Right ventricle myocardium inferior (tissue), 1 donor: ENCODE results near the gene ZNF823. TPM values are rescaled to one million over a fixed set of nuclear protein-coding genes. Genes with fewer than 3 reads are reported as not detected.
"Not testable (repeated sequence)": the region's sequence is repeated elsewhere in the genome, so short reads cannot be mapped to it uniquely, and the experiment has no call there.

Experiments
- ATAC-seq: fragments of 200-7000 bp; cut with Tn5 transposase; one replicate; pipeline ENCODE4 v1.9.1; 2020; ENCODE audit warnings: mild to moderate bottlenecking, moderate library complexity
- DNase-seq: peaks from one replicate; pipeline ENCODE4 v3.0.0; 2021; ENCODE audit errors: missing footprints
- intact Hi-C: fragments of 100-400 bp; cut with DNase I; formaldehyde crosslinking; loops from one replicate; pipeline ENCODE4 v1.11.0; 2022
- total RNA-seq: library from RNA; stranded (reverse); fragmentation: NEBNext Ultra II Directional; extraction: Animal tissue kit (Norgen Biotek cat#: 25700); gene quantifications from one replicate; pipeline ENCODE4 v1.2.1, GENCODE V29; 2021
- donor health status: DM: no; HTN: yes; CAD: no; lungs with severe emphysema.

The ZNF823 gene
- total RNA-seq, 1 donor from 2014 or later: 4.2 TPM

DNA sequence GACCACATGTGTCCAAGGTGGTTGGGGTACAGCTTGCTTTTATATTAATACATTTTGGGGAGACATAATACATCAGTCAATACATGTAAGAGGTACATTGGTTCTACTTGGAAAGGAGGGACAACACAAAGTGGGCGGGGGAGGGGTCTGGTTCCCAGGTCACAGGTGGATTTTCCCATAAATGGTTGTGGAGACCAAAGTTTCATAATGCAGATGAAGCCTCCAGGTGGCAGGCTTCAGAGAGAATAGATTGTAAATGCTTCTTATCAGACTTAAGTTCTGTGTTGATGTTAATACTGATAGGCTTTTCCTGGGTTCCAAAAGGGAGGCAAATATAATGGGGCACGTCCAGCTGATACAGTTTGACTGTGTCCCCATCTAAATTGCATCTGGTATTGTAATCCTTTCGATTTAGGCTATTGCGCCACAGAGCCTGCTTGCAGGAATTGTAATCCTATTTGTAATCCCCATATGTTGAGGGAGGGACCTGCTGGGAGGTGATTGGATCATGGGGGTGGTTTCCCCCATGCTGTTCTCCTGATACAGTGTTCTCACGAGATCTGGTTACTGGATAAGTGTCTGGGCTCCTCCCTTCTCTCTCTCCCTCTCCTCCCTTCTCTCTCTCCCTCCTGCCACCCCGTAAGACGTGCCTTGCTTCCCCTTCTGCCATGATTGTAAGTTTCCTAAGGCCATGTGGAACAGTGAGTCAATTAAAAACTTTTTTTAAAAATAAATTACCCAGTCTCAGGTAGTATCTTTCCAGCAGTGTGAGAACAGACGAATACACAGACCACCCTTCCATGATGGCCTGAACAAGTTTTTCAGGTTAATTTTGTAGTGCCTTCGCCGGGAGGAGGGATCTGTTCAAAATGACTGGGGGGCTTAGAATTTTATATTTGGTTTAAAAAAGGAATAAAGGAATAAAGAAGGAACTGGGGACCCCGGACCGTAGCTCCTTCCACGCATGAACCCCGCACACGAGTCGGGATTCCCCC lies 44.9 kb downstream of the ZNF823 start:
- intact Hi-C loops: no loop called here
- DNase-seq (no peak), ATAC-seq (no peak)

DNA sequence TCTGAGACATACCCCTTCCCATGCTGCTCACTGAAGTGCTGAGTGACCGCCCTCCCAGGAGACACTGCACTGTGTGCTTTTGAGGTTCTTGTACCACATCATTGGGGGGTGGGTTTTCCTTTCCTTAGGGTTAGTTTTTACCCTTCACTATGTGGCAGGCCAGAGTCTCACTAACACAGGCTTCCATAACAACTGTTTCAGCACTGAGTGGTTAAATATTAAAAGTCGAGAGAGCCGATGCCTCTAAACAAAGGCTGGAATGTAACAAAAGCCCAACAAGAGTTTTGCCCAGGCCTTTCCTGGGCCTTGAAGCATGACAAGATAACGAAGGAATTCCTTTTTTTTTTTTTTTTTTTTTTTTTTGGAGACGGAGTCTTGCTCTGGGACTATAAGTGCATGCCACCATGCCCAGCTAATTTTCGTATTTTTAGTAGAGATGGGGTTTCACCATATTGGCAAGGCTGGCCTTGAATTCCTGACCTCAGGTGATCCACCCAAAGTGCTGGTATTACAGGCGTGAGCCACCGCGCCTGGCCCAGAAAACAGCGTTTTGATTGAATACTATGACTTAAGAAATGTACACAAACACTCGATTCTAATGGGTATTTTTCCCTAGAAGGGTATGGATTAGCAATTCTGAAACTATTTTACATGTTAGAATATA lies 46.5 kb downstream of the ZNF823 start:
- no peak for ATAC-seq
- DNase-seq: no peak
- intact Hi-C loops: no loop called here

DNA sequence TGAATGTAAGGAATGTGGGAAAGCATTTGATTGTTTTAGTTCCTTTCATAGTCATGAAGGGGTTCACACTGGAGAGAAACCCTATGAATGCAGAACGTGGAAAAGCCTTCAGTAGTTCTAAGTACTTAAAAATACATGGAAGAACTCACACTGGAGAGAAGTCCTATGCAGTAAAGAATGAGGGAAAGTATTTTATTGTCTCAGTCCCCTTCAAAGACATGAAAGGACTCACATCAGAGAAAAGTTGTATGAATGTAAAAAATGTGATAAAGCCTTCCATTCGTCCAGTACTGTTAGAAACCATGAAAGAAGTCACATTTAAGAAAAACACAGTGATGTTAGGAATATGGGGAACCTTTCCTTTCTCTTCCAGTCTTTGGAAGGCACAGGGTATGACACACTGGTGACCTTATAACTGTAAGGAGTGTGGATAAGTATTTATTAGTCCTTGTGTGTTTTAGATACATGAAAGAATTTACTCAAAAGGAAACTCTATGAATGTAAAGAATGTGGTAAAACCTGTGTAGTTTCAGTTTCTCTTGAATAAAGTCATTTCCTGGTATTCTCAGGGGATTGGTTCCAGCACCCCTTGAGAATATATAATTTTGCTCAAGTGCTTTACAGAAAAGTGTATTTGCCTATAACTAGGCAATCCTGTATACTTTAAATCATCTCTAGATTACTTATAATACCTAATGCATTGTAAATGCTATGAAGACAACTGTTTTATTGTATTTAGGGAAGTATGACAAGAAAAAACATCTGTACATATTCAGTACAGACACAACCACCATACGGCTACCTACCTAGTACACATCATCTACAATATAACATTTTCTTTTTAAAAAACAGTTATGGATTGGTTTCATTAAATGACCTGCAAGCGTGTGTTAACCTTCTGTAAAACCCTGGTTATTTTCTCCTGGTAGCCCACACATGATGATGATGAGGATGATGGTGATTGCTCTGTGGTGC lies 52.8 kb downstream of the ZNF823 start:
- ATAC-seq (no peak), DNase-seq (no peak)
- intact Hi-C loops: no loop called here

- ATAC-seq: no peak
- DNase-seq: no peak
- intact Hi-C loops: no loop called here
Observed at GRCh38 chr19:11684987-11685675, 53.6 kb downstream of the ZNF823 start.

GRCh38 chr19:11680689-11681302 lies 58.0 kb downstream of the ZNF823 start:
- ATAC-seq (no peak), DNase-seq (no peak)
- intact Hi-C loops: no loop called here

DNA sequence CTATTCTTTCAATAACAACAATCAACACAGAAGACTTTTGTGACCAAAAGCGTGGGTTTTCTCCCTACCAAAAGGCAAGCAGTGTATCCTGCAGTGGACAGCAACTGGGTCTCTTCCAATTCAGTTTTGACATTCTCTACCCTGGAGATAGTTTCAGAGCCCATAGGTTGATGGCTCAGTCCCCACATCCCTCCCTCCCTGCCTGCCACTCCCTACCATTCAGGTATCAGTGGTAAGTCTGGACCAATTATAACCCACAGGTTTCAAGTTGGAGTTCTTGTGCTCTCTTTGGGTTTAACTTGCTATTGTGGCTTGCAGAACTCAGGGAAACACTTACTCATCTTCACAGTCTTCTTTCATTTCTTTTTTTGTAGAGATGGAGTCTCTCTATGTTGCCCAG lies 60.2 kb downstream of the ZNF823 start:
- intact Hi-C loops: no loop called here
- DNase-seq (no peak), ATAC-seq (no peak)

DNA sequence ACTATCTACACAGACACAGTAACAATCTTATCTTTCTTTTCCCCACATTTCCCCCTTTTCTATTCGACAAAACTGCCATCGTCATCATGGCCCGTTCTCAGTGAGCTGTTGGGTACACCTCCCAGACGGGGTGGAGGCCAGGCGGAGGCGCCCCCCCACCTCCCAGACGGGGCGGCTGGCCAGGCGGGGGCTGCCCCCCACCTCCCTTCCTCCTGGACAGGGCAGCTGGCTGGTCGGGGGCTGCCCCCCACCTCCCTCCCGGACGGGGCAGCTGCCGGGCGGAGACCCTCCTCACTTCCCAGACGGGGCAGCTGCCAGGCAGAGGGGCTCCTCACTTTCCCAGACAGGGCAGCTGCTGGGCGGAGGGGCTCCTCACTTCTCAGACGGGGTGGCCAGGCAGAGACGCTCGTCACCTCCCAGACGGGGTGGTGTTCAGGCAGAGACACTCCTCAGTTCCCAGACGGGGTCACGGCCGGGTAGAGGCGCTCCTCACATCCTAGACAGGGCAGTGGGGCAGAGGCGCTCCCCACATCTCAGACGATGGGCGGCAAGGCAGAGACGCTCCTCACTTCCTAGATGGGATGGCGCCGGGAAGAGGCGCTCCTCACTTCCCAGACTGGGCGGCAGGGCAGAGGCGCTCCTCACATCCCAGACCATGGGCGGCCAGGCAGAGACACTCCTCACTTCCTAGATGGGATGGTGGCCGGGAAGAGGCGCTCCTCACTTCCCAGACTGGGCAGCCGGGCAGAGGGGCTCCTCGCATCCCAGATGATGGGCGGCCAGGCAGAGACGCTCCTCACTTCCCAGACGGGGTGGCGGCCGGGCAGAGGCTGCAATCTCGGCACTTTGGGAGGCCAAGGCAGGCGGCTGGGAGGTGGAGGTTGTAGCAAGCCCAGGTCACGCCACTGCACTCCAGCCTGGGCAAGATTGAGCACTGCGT lies 61.8 kb downstream of the ZNF823 start:
- DNase-seq, ATAC-seq, intact Hi-C loops: not testable (repeated sequence)

DNA sequence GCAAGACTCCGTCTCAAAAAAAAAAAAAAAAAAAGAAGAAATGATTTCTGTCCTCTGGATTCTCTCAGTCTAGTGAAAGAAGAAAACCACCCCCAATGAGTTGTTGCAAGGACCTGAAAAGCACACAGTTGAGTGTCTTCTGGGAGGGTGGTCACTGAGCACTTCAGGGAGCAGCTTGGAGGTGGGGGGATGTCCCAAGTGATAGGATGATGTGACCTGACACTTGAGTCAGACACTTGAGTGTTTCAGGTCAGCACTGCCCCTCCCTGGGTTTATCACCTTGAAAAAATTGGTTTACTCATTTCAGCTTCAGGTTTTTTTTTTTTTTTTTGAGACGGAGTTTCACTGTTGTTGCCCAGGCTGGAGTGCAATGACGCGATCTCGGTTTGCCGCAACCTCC lies 63.2 kb downstream of the ZNF823 start:
- ATAC-seq (no peak), DNase-seq (no peak)
- intact Hi-C loops: no loop called here

- ATAC-seq (peak; percentile 23), DNase-seq (no peak)
- intact Hi-C loops: loop anchor here (5.0 kb wide), 1 partner anchor 113 kb away; no protein-coding TSS in a partner anchor
Observed at GRCh38 chr19:11674067-11674492, 64.7 kb downstream of the ZNF823 start.

DNA sequence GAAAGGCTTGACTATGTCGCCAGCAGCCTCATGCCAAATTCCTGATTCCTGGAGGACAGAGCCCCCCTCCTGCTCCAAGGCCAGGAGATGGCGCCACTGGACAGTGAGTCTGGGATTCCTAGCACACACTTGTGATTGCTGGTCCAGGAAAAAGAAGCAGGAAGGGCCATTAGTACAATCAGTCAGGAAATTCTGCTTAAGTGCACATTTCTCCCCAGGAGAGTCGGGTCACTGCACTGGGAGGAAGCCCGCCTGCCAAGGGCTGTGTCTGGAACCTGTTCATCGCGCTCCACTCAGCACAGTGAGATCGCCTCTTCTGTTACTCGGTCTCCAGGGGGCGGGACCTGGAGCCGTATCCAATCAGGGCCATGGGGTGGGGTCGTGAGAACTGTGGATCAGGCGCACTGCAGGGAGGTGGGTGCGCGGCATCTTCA lies 65.1 kb downstream of the ZNF823 start:
- peak; percentile 92 for ATAC-seq
- DNase-seq: peak; percentile 82
- intact Hi-C loops: loop anchor here (5.0 kb wide), 1 partner anchor 114 kb away; no protein-coding TSS in a partner anchor

Other genes starting within 250 kb of the ZNF823 start
- 4.8 TPM for gene ZNF653, start 233.1 kb downstream of the ZNF823 start, total RNA-seq
- 172 TPM for gene ECSIT, start 209.8 kb downstream of the ZNF823 start, total RNA-seq
- gene CNN1, start 200.1 kb downstream of the ZNF823 start, total RNA-seq: 174 TPM
- gene ELOF1, start 179.7 kb downstream of the ZNF823 start, total RNA-seq: 33.5 TPM
- 2.3 TPM for gene ACP5, start 161.3 kb downstream of the ZNF823 start, total RNA-seq
- gene ZNF627, start 141.5 kb downstream of the ZNF823 start, total RNA-seq: 4.9 TPM
- gene ZNF441, start 28.1 kb upstream of the ZNF823 start, total RNA-seq: 4.2 TPM
- 2.8 TPM for gene ZNF491, start 59.6 kb upstream of the ZNF823 start, total RNA-seq
- 4.4 TPM for gene ZNF440, start 75.3 kb upstream of the ZNF823 start, total RNA-seq
- gene ZNF439, start 109.8 kb upstream of the ZNF823 start, total RNA-seq: 3.4 TPM
- 3.6 TPM for gene ZNF69, start 148.8 kb upstream of the ZNF823 start, total RNA-seq
- gene ZNF700, start 186.2 kb upstream of the ZNF823 start, total RNA-seq: 4.1 TPM
- gene ZNF763, start 226.1 kb upstream of the ZNF823 start, total RNA-seq: 2.6 TPM